Erythroblast (primary cell): ENCODE data around the gene NMNAT2.

ENCODE experiments used
- GATA1 ChIP-seq: IDR thresholded peaks from 2 replicates; pipeline ENCODE4 v1.6.1; 2011; ENCODE audit warnings: low read depth, mild to moderate bottlenecking, control low read depth, low read length, moderate library complexity
- POLR2A ChIP-seq: IDR thresholded peaks from 2 replicates; pipeline ENCODE4 v1.6.1; 2011; ENCODE audit warnings: mild to moderate bottlenecking, low read length

GRCh38 chr1:183293241-183293640 is 124.9 kb downstream of the NMNAT2 start:
- no peak for TF ChIP-seq POLR2A
- no peak for TF ChIP-seq GATA1
